Measurements from ENCODE around the gene SLC39A9.
"Not testable (repeated sequence)": the region's sequence is repeated elsewhere in the genome, so short reads cannot be mapped to it uniquely, and the experiment has no call there.

SLC39A9 gene

DNA sequence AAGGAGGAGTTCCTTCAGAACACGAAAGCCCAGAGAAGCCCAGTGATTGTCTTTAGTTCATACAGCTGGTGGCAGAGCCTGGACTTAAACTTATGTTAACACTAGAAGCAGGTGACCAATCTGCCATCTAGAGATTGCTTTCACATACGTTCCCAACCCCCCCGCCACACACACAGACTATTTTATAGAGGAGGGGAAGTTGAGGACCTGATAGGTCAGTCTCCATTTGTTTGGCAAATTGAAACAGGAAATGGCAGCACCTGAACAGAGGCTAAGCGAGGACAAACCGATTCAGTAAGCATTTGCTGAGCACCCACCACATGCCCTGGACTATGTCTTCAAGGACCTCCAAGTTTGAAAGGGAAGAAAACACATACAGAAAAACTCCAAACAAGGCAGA, 81.2 kb downstream of the SLC39A9 start:
- DNase-seq, result no peak

DNA sequence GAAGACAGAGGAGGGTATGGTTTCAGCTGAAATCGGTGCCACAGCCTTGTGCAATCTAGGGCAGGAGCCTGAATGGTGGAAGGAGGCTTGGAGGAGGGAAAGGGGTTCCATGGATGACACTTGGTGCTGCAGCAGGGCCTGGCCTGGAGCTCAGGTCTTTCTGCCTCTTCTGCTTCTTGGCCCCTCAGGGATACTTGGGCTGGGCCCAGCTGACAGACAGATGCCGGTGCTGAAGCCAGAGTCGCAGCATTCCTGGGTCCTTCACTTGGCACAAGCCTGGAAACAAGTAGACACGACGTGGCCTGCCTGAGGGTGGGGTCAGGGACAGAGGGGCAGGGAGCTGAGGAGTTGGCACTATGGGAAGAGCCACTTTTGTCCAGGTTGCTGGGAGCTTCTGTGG, 81.6 kb downstream of the SLC39A9 start:
- no peak for DNase-seq

DNA sequence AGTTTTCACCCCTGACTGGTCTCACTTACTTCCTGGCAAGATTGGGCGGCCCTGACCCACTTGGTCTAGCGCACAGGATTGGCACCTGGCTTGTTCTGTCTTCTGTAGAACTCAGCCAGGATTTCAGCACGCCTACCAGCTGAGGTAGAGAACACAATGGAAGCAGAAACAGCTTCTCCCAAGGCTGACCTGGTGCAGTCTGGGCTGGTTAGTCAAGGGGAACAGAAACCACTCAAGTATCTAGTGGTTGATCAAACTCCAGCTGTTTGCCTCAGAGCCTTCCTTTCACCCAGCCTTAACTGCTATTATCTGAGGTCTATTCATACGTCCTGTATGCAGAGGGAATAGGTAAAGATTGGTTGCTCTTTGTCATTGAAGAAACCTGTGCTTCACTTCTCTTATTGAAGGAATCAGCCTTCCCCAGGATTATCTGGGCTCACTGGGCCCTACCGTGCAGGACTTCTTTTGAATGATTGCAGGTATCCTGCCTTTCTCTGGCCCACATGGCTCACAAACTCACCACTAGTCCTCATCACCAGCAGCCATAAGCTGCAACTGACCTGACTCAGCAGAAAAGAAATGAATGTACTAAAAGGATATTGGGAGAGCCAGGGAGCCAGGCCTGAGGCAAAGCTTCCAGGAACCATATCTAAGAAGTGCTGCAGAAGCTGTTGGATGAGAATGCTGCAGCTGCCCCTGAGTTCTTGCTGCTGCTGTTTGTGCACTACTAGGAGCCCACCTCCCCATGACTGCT, 83.5 kb downstream of the SLC39A9 start:
- no peak for DNase-seq

DNA sequence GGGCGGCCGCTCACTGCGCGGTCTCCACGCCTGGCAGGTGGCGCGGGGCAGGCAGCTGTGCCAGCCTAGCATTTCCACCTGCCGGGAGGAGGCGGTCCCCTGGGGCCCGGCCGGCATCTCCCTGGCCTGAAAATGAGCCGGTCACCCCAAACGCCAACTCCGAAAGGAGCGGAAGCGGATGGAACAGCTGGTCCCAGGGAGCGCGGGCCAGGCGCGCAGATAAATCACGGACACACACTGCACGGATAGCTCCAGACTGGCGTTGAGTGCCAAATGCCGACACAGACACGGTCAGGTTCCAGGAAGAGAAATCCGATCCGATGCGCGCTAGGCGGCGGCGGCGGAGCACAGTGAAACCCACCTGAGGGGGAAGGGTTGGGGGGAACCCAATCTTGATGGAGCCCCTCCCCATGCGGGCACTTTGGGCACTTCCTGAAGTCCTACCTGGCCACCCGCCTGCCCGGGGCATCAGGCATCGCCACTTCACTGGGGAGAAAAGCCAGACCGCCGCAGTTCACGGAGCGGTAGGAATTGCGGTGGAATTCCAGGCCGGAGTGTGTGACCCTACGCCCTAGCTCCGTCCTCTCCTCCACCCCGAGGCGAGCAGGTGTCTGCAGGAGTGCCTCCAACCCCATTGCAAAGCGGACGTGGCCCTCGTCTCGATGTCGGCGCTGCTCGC, 85.4 kb downstream of the SLC39A9 start:
- DNase-seq, result no peak

DNA sequence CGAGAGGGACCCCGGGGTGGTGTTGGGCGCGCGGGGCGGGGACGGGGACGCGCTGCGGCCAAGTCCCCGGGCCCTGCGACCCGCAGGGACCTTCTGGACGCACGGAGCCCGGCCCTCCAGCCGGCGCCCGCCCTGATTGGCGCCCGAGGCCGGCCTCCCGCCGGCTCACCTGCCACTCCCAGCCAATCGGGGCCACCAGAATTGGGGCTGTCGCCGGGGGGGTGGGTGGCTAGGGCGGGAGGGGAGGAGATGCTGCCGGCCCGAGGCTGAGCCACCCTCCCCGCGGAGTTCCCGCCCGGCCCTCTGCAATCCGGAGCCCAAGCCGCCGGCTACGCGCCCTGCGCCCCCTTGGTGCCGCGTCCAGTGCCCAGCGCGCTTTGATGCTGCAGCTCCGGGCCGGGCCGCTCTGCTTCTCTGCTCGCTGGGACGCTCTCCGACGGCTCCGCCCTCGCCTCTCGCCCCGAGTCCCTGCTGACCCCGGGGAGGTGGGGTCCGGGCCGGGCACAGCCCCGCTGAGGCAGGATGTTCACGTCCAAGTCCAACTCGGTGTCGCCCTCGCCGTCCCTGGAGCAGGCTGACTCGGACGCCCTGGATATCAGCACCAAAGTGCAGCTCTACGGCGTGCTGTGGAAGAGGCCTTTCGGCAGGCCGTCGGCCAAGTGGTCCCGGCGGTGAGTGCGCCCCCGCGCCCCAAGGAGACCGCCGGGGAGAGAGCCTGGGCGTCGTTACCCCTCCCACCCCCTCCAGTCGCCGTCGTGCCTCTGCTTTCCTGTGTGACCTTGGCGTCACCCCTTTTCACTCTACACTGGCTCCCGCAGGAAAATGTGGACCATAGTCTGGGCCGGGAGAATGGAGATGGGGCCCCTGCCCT, 86.2 kb downstream of the SLC39A9 start, which contains the start of gene PLEKHD1:
TSS of gene PLEKHD1 (plus strand) at position 285 of the 871 bp plus-strand sequence. CDS start at position 523, 238 bp downstream.
- no peak for DNase-seq

DNA sequence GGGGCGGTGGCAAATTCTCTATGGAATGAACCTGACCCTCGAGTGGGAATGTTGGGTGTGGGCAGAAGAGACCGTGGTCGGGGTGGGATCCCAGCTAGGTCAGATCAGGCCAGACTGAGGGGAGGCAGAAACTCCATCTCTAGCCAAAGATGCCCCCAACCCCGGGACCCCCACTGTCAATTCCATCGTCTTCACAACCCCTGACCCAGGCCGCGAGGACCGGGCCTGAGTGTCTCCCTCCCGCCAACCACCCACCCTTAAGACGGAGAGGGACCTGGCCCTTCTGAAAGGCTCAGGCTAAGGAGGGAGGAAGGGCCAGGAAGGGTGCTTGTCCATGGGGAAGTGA, 86.8 kb downstream of the SLC39A9 start:
- no peak for DNase-seq

DNA sequence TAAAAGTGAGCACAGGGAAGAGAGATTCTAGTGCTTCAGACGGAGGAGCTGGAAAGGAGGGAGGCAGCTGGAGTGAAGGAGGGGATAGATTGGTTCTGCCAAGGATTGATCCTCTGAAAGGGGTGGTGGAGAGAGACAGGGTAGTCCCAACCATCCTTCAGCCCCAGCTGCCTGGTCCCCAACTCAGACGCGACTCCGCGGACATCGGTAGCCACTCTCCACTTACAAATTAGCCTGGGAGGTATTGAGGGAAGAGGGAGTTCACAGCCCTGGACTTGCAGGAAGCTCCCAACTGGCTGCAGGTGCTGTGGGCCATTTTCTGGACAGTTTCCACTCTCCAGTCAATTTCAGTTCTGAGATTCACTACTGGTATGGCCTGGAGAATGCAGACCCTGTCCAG, 87.2 kb downstream of the SLC39A9 start:
- no peak for DNase-seq

DNA sequence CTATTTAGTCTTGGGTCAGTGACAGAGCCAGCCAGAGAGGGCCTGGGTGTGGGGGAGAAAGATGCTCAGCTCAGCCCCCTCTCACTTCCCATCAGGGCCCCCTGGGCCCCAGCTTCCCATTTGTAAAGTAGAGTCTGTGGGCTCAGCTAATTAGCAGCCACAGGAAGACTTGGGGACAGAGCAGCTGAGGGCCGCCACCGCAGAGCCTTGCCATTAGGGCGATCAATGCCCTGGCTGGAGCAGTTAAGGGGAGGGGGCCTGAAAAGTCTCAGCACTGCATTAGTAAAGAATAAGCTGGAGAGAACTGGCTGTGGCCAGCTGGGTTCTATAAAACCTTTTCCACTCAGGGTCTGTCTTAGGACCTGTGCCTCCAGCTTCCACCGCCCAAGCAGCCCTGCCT, 88.7 kb downstream of the SLC39A9 start:
- DNase-seq, result no peak

DNA sequence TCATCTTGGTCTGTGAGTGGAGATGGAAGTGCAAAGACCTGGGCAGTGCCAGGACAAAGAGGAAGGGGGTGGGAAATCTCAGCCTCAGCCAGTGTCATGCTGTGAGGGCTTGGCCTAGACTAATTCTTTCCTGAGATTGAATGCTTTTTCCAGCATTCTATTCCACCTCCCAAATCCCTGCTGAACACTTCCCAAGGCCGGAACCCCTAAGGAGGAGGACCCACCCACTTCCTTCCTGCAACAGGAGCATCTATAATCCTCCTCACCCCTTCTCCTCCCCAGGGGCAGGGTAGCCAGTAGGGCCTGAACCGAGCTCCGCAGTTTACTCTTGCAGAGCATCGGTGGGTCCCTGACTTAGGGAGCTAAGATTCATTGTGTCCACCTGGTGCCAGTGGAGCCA, 89.3 kb downstream of the SLC39A9 start:
- no peak for DNase-seq

DNA sequence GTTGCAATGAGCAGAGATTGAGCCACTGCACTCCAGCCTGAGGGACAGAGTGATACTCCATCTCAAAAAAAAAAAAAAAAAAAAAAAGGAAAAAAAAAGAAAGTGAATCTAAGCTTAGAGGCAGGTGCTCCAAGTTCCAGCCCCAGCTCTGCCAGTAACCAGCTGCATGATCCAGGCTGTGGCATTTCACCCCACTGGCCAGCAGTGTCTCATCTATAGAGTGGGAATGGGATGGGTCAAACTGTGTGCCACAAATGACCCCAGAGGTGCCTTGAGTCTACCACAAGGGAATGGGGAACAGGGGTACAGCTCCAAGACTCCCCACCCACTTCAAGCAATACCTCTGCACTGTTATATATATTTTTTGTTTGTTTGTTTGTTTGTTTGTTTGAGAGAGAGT, 91.0 kb downstream of the SLC39A9 start:
- DNase-seq, result no peak

DNA sequence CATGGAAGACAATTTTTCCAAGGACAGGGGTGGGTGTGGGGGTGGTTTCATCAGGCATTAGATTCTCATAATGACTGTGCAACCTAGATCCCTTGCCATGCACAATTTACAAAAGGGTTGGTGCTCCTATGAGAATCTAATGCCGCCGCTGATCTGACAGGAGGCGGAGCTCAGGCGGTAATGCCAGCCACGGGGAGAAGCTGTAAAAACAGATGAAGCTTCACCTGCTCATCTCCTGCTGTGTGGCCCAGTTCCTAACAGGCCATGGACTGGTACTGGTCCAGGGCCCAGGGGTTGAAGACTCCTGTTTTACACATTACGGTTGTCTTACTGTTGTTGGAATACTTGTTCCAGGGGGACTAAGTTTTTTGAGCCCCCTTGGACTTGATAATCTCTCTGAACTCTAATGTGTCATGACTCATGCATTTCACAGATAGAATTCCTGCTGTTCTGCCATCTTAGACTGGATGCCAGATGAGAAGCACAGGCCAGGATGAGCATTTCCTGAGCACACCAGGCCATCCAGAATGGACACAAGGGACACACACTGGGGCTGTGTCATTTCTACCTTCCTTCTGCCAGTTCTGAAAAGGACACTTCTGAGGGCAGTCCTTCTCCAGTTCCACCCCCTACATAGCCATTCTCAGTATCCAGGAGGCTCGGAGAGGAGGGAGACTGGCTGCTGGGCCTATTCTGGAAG, 91.9 kb downstream of the SLC39A9 start:
- no peak for DNase-seq

DNA sequence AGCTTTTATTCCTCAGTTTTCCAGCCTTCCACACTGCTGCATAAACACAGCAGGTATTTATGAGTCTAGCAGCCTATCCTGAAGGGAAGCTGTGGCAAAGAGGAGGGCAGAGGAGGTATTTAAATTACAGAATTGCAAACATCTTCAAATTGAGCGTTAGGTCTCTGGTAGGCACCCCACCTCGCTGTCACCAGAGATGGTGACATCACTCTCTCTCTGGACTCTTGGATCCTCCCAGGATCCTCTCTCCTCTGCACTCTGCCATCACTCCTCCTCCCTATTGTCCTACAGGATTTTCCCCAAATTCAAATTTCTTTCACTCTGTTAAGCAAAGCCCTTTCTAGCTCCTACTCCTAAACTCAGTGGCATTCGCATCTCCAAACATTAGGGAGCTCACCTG, 92.7 kb downstream of the SLC39A9 start:
- no peak for DNase-seq

DNA sequence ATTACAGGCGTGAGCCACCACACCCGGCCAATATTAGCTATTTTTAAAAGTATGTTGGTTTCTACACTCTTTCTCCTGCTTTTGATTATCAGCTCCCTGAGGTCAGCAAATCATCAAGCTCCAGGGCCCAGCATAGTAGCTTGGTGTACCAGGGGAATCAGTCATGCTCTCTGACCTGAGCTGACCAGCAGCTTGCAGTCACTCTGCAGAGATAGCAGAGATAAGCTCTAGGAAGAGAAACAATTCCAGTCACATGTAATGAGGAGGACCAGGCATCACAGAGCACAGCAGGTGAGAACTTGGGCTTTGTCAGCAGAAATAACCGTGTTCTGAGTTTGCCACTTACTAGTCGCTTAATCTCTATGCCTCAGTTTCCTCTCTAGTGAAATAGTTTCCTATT, 94.5 kb downstream of the SLC39A9 start:
- no peak for DNase-seq

DNA sequence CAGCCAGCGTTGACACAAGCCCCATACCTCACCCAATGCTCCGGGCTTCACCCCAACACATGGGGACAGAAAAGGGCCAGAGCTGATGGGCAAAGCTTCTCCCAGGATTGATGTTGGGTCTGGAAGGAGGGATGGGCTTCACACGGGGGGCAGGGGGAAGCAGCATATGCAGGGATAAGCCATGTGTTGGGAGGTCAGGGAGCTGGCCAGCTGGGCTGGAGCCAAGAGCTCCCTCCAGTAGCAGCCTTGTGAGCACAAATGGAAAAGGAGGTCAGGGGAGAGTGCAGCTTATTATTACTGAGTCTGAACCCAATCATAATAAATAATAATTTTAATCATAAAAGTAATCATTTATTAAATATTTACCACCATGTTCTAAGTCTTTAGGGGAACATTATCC, 95.3 kb downstream of the SLC39A9 start:
- DNase-seq, result no peak

DNA sequence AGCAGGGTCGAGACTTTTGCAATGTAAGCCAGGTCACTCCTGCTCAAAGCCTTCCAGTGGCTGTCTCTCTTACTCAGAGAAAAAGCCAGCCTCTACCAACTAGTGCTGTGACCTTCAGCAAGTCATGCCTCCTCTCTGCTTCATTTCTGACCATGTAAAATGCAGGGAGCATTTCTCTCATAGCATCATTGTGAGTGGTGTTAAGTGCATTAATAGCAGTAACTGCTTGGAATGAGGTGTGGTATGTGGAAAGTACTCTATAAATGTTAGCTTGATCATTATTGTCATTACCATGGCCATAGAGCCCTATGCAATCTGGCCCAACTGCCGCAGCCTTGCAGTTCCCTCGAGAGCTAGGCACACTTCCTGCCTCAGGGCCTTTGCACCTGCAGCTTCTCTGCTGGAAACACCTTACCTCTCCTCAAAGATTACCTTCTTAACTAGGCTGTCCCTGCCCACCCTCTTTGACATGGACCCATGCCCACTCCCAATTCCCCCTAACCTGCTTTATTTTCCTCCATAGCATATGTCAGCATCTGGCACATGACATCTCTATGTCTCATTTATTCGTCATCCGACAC, 96.9 kb downstream of the SLC39A9 start:
- no peak for DNase-seq

DNA sequence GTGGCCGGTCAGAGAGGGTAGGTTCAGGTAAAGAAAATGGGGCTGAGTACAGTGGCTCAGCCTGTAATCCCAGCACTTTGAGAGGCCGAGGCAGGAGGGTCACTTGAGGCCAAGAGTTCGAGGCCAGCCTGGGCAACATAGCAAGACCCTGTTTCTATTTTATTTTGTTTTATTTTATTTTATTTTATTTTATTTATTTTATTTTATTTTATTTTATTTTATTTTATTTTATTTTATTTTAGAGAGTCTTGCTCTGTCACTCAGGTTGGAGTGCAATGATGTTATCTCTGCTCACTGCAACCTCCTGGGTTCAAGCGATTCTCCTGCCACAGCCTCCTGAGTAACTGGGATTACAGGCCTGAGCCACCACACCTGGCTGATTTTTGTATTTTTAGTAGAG, 99.4 kb downstream of the SLC39A9 start:
- not testable (repeated sequence) for DNase-seq

DNA sequence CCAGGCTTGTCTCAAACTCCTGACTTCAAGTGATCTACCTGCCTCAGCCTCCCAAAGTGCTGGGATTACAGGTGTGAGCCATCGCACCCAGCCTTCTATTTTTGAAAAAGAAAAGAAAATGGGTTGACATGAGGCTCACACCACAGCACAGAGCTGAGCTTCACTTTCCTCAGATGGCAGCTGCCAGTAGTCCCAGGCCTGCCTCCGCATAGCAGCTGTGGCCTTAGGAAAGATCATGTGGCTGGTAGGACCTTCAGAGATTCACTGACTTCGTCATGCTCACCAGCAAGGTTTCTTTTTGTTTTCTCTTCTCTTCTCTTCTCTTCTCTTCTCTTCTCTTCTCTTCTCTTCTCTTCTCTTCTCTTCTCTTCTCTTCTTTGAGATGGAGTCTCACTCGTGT, 99.8 kb downstream of the SLC39A9 start:
- not testable (repeated sequence) for DNase-seq

DNA sequence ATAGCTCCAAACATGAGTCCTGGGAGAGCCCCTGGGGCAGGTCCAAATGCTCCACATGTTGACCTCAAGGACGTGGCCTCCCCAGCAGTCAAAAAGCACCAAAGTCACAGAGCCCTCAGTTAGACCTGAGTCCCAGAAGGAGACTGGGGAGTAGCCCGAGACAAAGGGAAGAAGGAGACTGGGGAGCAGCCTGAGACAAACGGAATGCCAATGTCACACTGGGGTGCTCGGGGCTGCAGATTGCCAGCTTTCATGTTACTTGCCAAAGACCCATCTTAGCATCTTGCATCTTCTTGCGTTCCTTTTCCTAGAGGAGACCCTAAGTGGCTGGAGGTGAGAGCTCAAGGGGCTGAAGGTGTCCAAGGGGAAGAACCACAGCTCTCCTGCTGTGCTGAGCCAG, 100.9 kb downstream of the SLC39A9 start:
- no peak for DNase-seq

DNA sequence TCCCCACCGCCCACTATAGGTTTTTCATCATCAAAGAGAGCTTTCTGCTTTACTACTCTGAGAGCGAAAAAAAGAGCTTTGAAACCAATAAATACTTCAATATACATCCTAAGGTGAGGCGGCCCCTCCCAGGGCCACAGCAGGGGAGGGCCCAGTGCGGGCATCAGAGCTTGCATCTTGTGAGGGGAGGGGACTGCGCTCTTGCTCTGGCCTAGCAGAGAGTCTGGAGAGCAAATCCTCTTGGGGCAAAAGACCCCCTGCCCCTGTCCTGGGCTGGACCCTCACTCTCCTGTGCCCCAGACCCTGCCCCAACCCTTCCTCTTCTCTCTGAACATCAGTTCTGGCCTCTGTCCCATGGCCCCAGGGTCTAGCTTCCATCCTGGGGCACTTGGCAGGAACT, 101.6 kb downstream of the SLC39A9 start:
- no peak for DNase-seq

DNA sequence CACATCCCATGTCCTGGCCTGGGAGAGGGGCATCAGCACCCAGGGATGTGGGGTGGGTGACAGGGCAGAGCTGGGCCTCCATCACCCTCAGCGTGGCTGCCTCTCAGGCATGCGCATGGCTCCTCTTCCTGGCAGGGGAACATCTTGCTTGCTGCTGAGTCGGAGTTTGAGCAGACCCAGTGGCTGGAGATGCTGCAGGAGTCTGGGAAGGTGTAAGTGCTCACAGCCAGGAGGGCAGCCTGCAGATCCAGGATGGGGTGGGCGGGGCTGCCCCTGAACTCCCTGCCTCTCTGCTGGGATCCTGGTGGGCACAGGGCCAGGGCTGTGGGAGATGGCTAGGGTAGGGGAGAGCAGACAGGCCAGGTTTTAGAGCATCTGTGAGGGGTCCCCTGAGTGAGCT, 102.2 kb downstream of the SLC39A9 start:
- no peak for DNase-seq

DNA sequence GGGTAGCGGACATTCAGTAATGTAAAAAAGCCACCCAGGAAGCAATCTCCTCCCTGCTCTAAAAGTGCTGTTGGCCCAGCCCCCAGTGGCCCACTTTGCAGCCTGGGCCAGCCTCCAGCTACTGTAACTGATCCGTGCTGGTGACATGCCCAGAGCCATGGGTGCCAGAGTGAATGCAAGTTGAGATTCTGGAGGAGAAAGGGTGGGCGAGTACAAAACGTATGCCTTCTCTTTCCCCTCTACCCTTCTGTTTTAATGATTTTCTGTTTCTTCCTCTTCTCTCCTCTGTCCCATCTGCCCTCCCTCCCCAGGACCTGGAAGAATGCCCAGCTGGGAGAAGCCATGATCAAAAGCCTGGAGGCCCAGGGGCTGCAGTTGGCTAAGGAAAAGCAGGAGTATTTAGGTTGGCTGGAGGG, 102.9 kb downstream of the SLC39A9 start:
- no peak for DNase-seq

DNA sequence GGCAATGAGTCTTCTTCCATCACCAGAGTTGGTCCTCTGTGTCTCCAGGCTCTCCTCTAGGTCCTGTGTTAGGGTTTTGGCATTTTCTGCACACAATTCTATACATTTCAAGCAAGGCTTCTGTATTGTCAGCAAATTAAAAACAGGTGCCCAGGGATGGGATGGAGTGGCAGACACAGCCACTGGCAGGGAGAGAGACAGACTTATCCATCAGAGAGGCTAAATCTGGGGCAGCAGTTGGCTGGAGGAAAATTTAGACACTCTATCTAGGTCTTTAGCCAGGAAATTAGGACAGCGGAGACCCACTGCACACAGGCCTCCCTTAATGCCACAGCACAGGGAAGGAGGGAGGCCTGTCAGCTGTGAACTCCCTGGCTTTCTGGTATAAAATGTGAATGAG, 106.3 kb downstream of the SLC39A9 start:
- no peak for DNase-seq
